SK-N-SH treated with all-trans-retinoic acid at 6 μM for 48 hours (cell line): ENCODE results near the gene GRID1.
A peak's percentile ranks its signal among the peaks of the same experiment; 100 is the strongest.

ENCODE experiments used
- ATAC-seq: fragments of 200-7000 bp; cut with Tn5 transposase; 3 replicates; pipeline ENCODE4 v1.9.1; 2020; ENCODE audit warnings: mild to moderate bottlenecking, moderate library complexity
- BACH2 ChIP-seq: fragments of 250-450 bp; sonication (Bioruptor Pico); IDR thresholded peaks from 2 replicates; pipeline ENCODE4 v1.9.0; 2021; ENCODE audit warnings: mild to moderate bottlenecking, borderline replicate concordance
- CSDC2 ChIP-seq: fragments of 250-450 bp; sonication (Bioruptor Pico); IDR thresholded peaks from 2 replicates; pipeline ENCODE4 v1.5.0; 2020; ENCODE audit warnings: mild to moderate bottlenecking, moderate library complexity
- ESRRG ChIP-seq: fragments of 250-450 bp; sonication (Bioruptor Pico); IDR thresholded peaks from 2 replicates; pipeline ENCODE4 v1.6.1; 2021; ENCODE audit warnings: mild to moderate bottlenecking
- ISL1 ChIP-seq: fragments of 250-450 bp; sonication (Bioruptor Pico); IDR thresholded peaks from 2 replicates; pipeline ENCODE4 v2.1.2; 2022; ENCODE audit warnings: mild to moderate bottlenecking, moderate library complexity
- OSR1 ChIP-seq: fragments of 250-450 bp; sonication (Bioruptor Pico); IDR thresholded peaks from 2 replicates; pipeline ENCODE4 v1.8.0; 2022; ENCODE audit warnings: moderate library complexity, mild to moderate bottlenecking, inconsistent platforms
- PPARA ChIP-seq: fragments of 250-450 bp; sonication (Bioruptor Pico); IDR thresholded peaks from 2 replicates; pipeline ENCODE4 v1.5.0; 2020; ENCODE audit warnings: mild to moderate bottlenecking, borderline replicate concordance
- SNAI2 ChIP-seq: fragments of 250-450 bp; sonication (Bioruptor Pico); IDR thresholded peaks from 2 replicates; pipeline ENCODE4 v1.5.0; 2020; ENCODE audit warnings: mild to moderate bottlenecking, moderate library complexity
- TCF4 ChIP-seq: fragments of 250-450 bp; sonication (Bioruptor Pico); IDR thresholded peaks from 2 replicates; pipeline ENCODE4 v1.8.0; 2021; ENCODE audit warnings: mild to moderate bottlenecking, moderate library complexity, borderline replicate concordance
- TOX ChIP-seq: fragments of 250-450 bp; sonication (Bioruptor Pico); IDR thresholded peaks from 2 replicates; pipeline ENCODE4 v1.8.0; 2021; ENCODE audit warnings: mild to moderate bottlenecking, moderate library complexity, borderline replicate concordance
- ZC3H10 ChIP-seq: fragments of 250-450 bp; sonication (Bioruptor Pico); IDR thresholded peaks from 2 replicates; pipeline ENCODE4 v1.5.1; 2021; ENCODE audit warnings: mild to moderate bottlenecking, moderate library complexity
- ZFP3 ChIP-seq: fragments of 250-450 bp; sonication (Bioruptor Pico); IDR thresholded peaks from 2 replicates; pipeline ENCODE4 v1.5.0; 2020; ENCODE audit warnings: mild to moderate bottlenecking, moderate library complexity
- ZNF565 ChIP-seq: fragments of 450-650 bp; formaldehyde crosslinking; conservative IDR thresholded peaks from 2 replicates; pipeline ENCODE4 v1.5.0; 2020; ENCODE audit warnings: low read depth, mild to moderate bottlenecking, moderate library complexity
- ZNF70 ChIP-seq: fragments of 450-650 bp; formaldehyde crosslinking; IDR thresholded peaks from 2 replicates; pipeline ENCODE4 v1.5.0; 2020; ENCODE audit warnings: mild to moderate bottlenecking, moderate library complexity
- ZNF8 ChIP-seq: fragments of 450-650 bp; formaldehyde crosslinking; IDR thresholded peaks from 2 replicates; pipeline ENCODE4 v1.5.0; 2020; ENCODE audit warnings: mild to moderate bottlenecking, moderate library complexity
- TF ChIP-seq, protein P1 (sequence below): fragments of 250-450 bp; sonication (Bioruptor Pico); IDR thresholded peaks from 2 replicates; pipeline ENCODE4 v1.8.0; 2021; ENCODE audit warnings: low read depth, mild to moderate bottlenecking, moderate library complexity, borderline replicate concordance
- TF ChIP-seq, protein P2 (sequence below): fragments of 250-450 bp; sonication (Bioruptor Pico); IDR thresholded peaks from 2 replicates; pipeline ENCODE4 v1.5.1; 2020; ENCODE audit warnings: low read depth, mild to moderate bottlenecking, moderate library complexity

The GRID1 gene

DNA sequence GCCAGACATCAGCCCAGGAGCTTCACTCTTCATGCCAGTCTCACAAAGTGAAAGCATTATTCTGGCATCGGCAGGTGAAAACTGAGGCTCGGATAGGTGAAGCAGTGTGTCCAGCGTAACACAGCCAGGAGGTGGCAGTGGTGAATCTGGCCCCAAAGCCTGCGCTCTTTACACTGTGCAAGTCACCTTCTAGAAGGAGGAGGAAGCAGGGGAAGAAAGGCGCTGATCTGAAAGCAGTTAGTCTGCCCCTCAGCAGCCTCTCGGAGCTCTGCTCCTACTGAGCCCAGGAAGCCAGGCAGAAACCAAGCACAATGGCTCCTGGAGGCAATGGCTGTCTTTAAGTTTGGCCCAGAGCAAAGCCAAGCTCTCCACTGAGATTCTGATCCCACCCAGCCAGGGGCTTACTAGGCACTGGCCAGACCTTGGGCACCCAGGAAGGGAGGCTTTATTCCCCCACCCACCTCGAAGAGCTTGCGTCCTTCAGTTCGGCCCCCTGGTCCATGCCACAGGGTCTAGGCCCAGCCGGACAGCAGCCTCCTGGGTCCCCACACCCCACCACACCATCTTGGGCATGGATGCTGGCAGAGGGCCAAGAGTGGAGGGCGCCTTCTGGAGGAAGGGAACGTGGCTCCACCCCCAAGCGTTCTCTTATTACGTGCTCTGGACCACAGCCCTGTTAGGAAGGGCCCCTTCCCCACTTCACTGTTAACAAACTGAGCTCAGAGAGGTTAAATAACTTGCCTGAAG is 104.5 kb downstream of the GRID1 start:
- TF ChIP-seq ZC3H10 (CRISPR knock-in tag) (no peak), BACH2 (CRISPR knock-in tag) (no peak), CSDC2 (CRISPR knock-in tag) (no peak), ESRRG (CRISPR knock-in tag) (no peak), TCF4 (no peak), ZNF565 (CRISPR knock-in tag) (no peak)
- TF ChIP-seq, protein P1, sequence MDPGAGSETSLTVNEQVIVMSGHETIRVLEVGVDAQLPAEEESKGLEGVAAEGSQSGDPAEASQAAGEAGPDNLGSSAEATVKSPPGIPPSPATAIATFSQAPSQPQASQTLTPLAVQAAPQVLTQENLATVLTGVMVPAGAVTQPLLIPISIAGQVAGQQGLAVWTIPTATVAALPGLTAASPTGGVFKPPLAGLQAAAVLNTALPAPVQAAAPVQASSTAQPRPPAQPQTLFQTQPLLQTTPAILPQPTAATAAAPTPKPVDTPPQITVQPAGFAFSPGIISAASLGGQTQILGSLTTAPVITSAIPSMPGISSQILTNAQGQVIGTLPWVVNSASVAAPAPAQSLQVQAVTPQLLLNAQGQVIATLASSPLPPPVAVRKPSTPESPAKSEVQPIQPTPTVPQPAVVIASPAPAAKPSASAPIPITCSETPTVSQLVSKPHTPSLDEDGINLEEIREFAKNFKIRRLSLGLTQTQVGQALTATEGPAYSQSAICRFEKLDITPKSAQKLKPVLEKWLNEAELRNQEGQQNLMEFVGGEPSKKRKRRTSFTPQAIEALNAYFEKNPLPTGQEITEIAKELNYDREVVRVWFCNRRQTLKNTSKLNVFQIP (CRISPR knock-in tag): no peak
- TF ChIP-seq, protein P2, sequence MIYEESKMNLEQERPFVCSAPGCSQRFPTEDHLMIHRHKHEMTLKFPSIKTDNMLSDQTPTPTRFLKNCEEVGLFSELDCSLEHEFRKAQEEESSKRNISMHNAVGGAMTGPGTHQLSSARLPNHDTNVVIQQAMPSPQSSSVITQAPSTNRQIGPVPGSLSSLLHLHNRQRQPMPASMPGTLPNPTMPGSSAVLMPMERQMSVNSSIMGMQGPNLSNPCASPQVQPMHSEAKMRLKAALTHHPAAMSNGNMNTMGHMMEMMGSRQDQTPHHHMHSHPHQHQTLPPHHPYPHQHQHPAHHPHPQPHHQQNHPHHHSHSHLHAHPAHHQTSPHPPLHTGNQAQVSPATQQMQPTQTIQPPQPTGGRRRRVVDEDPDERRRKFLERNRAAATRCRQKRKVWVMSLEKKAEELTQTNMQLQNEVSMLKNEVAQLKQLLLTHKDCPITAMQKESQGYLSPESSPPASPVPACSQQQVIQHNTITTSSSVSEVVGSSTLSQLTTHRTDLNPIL (CRISPR knock-in tag): no peak
- ATAC-seq: no peak

DNA sequence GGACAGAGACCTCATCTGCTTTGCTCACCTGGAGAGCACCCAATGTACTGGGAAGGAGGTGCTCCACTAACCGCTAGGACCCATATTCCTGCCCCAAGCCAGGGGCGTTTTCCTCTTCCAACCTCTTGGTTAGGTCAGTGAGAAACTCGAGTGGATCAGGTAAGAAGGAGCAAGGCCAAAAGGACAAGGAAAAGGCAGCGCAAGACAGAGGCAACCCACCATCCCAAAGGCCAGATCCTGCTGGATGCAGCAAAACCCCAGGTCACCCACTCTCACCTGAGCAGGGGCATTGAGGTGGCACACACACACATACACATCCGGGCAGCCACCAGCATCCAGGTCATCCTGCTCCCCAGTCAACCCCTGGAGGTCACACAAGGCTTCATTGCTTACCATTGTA is 105.1 kb downstream of the GRID1 start:
- ATAC-seq: no peak
- TF ChIP-seq, protein P1 (CRISPR knock-in tag): no peak
- TF ChIP-seq ZC3H10 (CRISPR knock-in tag): no peak
- TF ChIP-seq TOX: no peak
- TF ChIP-seq ESRRG (CRISPR knock-in tag): no peak
- no peak for TF ChIP-seq OSR1 (CRISPR knock-in tag)
- TF ChIP-seq, all 23 proteins: peak for 0

DNA sequence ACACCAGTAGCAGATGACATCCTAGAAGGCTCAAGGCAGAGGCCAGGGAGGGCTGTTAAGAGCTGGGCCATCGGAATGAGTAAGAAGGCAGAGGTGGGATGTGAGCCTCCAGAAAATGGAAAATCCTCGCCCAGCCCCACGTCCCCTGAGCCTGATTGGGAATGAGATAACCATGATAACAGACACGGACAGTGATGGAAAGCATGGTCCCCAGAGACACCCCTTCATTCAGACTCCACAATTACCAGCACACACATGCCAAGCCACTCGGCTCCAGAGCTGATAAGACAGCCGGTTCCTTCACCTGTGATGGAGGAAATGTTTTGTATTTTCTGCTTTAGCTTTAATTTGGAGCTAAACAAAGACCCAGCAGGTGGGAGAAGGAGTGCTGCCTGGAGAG is 106.0 kb downstream of the GRID1 start:
- no peak for ATAC-seq
- TF ChIP-seq ZNF8 (CRISPR knock-in tag): no peak
- TF ChIP-seq PPARA (CRISPR knock-in tag): no peak
- TF ChIP-seq OSR1 (CRISPR knock-in tag): no peak
- no peak for TF ChIP-seq ZFP3 (CRISPR knock-in tag)
- TF ChIP-seq SNAI2 (CRISPR knock-in tag): no peak
- TF ChIP-seq TOX: no peak
- TF ChIP-seq ESRRG (CRISPR knock-in tag): no peak

DNA sequence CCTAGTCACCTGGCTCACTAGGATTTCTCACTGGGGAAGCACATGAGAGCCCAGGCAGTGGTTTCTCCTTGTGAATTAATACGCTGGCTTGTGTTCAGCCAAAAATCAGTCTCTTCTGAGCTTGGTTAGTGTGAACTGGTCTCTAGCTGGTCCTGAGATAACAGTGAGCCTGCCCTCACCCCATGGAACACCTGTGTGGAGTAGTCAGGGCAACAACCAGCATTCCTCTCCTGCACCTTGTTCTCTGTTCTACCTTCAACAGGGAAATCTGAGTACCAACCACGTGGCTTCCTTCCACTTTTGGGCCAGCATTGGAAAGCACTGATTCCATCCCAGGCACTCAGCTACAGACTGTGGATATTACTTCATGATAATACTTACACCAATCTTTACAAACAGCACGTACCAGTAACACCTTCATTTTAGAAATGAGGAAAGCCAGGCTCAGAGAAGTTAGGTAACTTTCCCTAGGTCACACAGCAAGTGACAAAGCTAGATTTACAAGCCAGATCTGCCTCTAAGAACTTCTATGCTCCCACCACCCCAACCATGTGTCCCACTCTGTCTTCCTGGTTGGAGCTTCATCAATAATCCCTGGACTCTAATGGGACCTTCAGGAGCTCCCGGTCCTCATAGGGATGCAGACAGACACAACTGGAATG is 106.6 kb downstream of the GRID1 start:
- no peak for ATAC-seq
- TF ChIP-seq, protein P2 (CRISPR knock-in tag): no peak
- TF ChIP-seq ZNF70 (CRISPR knock-in tag): 0 out of 2 replicates have a peak, but pooled peaks have one; percentile 43
- no peak for TF ChIP-seq ISL1 (CRISPR knock-in tag)

DNA sequence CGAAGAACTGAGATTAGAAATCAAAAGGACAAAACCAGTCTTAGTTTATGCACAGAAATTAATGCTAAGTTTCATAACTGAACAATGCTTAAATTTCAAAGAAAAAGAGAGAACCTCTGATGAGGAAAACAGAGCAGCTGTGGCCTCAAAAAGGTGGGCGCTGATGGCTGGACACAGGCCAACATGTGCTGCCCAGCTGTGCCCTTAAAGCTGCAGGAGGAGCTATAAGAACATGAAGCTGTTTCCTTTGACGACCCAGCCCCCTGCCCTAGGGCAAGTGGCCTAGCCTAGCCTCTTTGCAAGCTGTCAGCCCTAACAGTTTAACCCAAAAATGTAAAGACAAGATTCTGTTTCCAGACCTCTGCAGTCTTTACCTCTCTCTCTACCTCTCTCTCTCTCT is 107.7 kb downstream of the GRID1 start:
- ATAC-seq: no peak; the same call in 2 of the 3 replicates
- no peak for TF ChIP-seq OSR1 (CRISPR knock-in tag)
- TF ChIP-seq, protein P1 (CRISPR knock-in tag): no peak
- TF ChIP-seq ZNF565 (CRISPR knock-in tag): no peak
- TF ChIP-seq ESRRG (CRISPR knock-in tag): no peak
- TF ChIP-seq TCF4: peak; percentile 50; the same call in 1 of the 2 replicates
- no peak for TF ChIP-seq ZNF70 (CRISPR knock-in tag)
